Neural cell (in vitro differentiated cells): ENCODE measurements around the gene PACS2. TPM values are rescaled to one million over a fixed set of nuclear protein-coding genes. Genes with fewer than 3 reads are reported as not detected.

ENCODE experiments used
- H2AFZ ChIP-seq: fragments of 200-600, 300-800 bp; sonication (generic), shearing (Covaris generic); 2 replicates; pipeline ENCODE4 v1.6.0; 2014; ENCODE audit warnings: low read depth, mild to moderate bottlenecking, antibody characterized with exemption, low read length, moderate library complexity
- H3F3A ChIP-seq: fragments of 200-600 bp; shearing (Covaris generic); 2 replicates; pipeline ENCODE4 v1.6.1; 2016; ENCODE audit warnings: mild to moderate bottlenecking, moderate library complexity, mixed read lengths, antibody characterized with exemption, low read length; ENCODE audit not compliant: insufficient read depth, poor library complexity, severe bottlenecking
- H3K27ac ChIP-seq: fragments of 200-600, 300-800 bp; sonication (generic), shearing (Covaris generic); 2 replicates; pipeline ENCODE4 v1.5.1; 2014; ENCODE audit warnings: mild to moderate bottlenecking, low read length, moderate library complexity
- H3K27me3 ChIP-seq: fragments of 300-800, 200-600 bp; sonication (generic), shearing (Covaris generic); 2 replicates; pipeline ENCODE4 v1.6.0; 2014; ENCODE audit warnings: mild to moderate bottlenecking, low read depth, low read length, moderate library complexity; ENCODE audit not compliant: insufficient read depth
- H3K36me3 ChIP-seq: fragments of 300-800, 200-600 bp; sonication (generic), shearing (Covaris generic); 2 replicates; pipeline ENCODE4 v1.5.1; 2014; ENCODE audit warnings: mild to moderate bottlenecking, antibody characterized with exemption, low read length, moderate library complexity; ENCODE audit not compliant: insufficient read depth
- H3K4me2 ChIP-seq: fragments of 300-800, 200-600 bp; sonication (generic), shearing (Covaris generic); 2 replicates; pipeline ENCODE4 v1.6.0; 2014; ENCODE audit warnings: mild to moderate bottlenecking, low read length
- H3K4me3 ChIP-seq: fragments of 300-800, 200-600 bp; sonication (generic), shearing (Covaris generic); 2 replicates; pipeline ENCODE4 v1.5.1; 2014; ENCODE audit warnings: mild to moderate bottlenecking, low read length, moderate library complexity
- H3K79me2 ChIP-seq: fragments of 200-600 bp; shearing (Covaris generic); replicated peaks from 2 replicates; pipeline ENCODE4 v1.6.0; 2014; ENCODE audit warnings: mild to moderate bottlenecking, low read length, moderate library complexity; ENCODE audit not compliant: insufficient read depth
- H3K9ac ChIP-seq: fragments of 300-800, 200-600 bp; sonication (generic), shearing (Covaris generic); 2 replicates; pipeline ENCODE4 v1.6.1; 2016; ENCODE audit warnings: mild to moderate bottlenecking, low read length, mixed read lengths
- H3K9me2 ChIP-seq: fragments of 200-600 bp; shearing (Covaris generic); 2 replicates; pipeline ENCODE4 v1.6.1; 2016; ENCODE audit warnings: mild to moderate bottlenecking, low read length, mixed read lengths; ENCODE audit not compliant: insufficient read depth
- H3K9me3 ChIP-seq: fragments of 200-600, 300-800 bp; sonication (generic), shearing (Covaris generic); 2 replicates; pipeline ENCODE4 v1.6.1; 2016; ENCODE audit warnings: mild to moderate bottlenecking, mixed run types, low read length, moderate library complexity, mixed read lengths
- H4K20me1 ChIP-seq: fragments of 200-600 bp; shearing (Covaris generic); 2 replicates; pipeline ENCODE4 v1.6.1; 2016; ENCODE audit warnings: mild to moderate bottlenecking, mixed run types; ENCODE audit not compliant: insufficient read depth
- CTCF ChIP-seq: fragments of 450-650 bp; IDR thresholded peaks from 2 replicates; pipeline ENCODE4 v1.5.1; 2014; ENCODE audit warnings: antibody characterized with exemption, mild to moderate bottlenecking, moderate library complexity; ENCODE audit not compliant: poor library complexity, severe bottlenecking
- EP300 ChIP-seq: fragments of 450-650 bp; conservative IDR thresholded peaks from 2 replicates; pipeline ENCODE4 v1.6.1; 2014; ENCODE audit warnings: antibody characterized with exemption, mild to moderate bottlenecking, moderate library complexity; ENCODE audit not compliant: poor library complexity, severe bottlenecking
- EZH2 ChIP-seq: fragments of 200-600, 300-800 bp; shearing (Covaris generic), sonication (generic); IDR thresholded peaks from 2 replicates; pipeline ENCODE4 v1.6.1; 2014; ENCODE audit warnings: antibody characterized with exemption, low read length, borderline replicate concordance, mild to moderate bottlenecking; ENCODE audit not compliant: insufficient read depth, poor library complexity, severe bottlenecking
- MXI1 ChIP-seq: fragments of 450-650 bp; conservative IDR thresholded peaks from 2 replicates; pipeline ENCODE4 v1.6.1; 2014; ENCODE audit warnings: antibody characterized with exemption, mild to moderate bottlenecking; ENCODE audit not compliant: poor library complexity, severe bottlenecking
- POLR2AphosphoS5 ChIP-seq: IDR thresholded peaks from 2 replicates; pipeline ENCODE4 v1.6.1; 2012
- RAD21 ChIP-seq: fragments of 450-650 bp; conservative IDR thresholded peaks from 2 replicates; pipeline ENCODE4 v1.6.1; 2014; ENCODE audit warnings: antibody characterized with exemption, mild to moderate bottlenecking, moderate library complexity
- SMC3 ChIP-seq: fragments of 450-650 bp; conservative IDR thresholded peaks from 2 replicates; pipeline ENCODE4 v1.6.1; 2014; ENCODE audit warnings: antibody characterized with exemption, mild to moderate bottlenecking, moderate library complexity; ENCODE audit not compliant: poor library complexity
- TAF1 ChIP-seq: IDR thresholded peaks from 2 replicates; pipeline ENCODE4 v1.6.1; 2012; ENCODE audit warnings: low read depth
- polyA plus RNA-seq: library from polyadenylated mRNA; depleted of rRNA; stranded (reverse); fragments of >200 nt; gene quantifications from 2 replicates; pipeline ENCODE4 v1.2.3, GENCODE V29; 2014
- TF ChIP-seq, protein P1 (sequence below): IDR thresholded peaks from 2 replicates; pipeline ENCODE4 v1.6.1; 2012; ENCODE audit warnings: borderline replicate concordance

Gene PACS2
- polyA plus RNA-seq, 1 donor from 2014 or later = 77.7 TPM

DNA sequence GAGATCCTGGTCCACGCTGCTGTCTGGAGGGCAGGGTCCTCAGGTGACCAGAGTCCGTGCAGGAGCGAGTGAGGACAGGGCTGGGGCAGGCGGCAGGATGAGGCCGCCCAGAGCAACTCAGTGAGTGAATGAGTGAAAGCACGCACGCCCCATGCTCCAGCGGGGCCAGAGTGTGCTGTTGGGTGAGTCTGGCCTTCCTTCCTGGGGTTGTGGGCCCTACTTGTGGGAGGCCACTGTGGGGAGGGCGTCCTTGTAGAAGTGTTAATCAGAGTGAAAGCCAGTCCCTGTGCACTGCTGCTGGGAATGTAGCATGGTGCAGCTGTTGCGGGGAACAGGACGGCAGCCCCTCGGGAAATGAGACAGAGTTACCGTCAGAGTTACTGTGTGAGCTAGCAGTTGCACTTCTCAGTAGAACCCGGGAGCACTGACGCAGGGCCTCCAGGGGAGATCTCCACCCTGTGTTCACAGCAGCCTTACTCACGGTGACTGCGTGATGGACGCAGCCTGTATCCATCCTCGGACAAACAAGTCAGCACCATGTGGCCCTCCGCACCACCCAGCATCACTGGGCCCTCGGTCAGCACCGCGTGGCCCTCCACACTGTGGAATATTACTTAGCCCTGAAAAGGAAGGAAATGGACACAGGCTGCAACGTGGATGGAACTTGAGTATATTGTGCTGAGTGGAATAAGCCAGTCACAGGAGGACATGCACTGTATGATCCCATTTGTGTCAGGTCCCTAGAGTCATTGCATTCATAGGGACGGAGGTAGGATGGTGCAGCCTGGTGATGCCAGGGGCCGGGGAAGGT, 22.1 kb downstream of the PACS2 start:
- H3K36me3 ChIP-seq = no peaks in the 10 kb centered on the region
- no peaks in the 10 kb centered on the region for H3F3A ChIP-seq
- no peak overlapping the region for H3K4me2 ChIP-seq
- no peaks in the 10 kb centered on the region for H3K9me2 ChIP-seq
- no peak for TF ChIP-seq POLR2AphosphoS5
- no peak for TF ChIP-seq RAD21
- no peak for TF ChIP-seq SMC3
- no peak for TF ChIP-seq TAF1
- no peak for TF ChIP-seq EZH2
- no peak for TF ChIP-seq CTCF
- no peak for TF ChIP-seq EP300
- TF ChIP-seq, protein P1, sequence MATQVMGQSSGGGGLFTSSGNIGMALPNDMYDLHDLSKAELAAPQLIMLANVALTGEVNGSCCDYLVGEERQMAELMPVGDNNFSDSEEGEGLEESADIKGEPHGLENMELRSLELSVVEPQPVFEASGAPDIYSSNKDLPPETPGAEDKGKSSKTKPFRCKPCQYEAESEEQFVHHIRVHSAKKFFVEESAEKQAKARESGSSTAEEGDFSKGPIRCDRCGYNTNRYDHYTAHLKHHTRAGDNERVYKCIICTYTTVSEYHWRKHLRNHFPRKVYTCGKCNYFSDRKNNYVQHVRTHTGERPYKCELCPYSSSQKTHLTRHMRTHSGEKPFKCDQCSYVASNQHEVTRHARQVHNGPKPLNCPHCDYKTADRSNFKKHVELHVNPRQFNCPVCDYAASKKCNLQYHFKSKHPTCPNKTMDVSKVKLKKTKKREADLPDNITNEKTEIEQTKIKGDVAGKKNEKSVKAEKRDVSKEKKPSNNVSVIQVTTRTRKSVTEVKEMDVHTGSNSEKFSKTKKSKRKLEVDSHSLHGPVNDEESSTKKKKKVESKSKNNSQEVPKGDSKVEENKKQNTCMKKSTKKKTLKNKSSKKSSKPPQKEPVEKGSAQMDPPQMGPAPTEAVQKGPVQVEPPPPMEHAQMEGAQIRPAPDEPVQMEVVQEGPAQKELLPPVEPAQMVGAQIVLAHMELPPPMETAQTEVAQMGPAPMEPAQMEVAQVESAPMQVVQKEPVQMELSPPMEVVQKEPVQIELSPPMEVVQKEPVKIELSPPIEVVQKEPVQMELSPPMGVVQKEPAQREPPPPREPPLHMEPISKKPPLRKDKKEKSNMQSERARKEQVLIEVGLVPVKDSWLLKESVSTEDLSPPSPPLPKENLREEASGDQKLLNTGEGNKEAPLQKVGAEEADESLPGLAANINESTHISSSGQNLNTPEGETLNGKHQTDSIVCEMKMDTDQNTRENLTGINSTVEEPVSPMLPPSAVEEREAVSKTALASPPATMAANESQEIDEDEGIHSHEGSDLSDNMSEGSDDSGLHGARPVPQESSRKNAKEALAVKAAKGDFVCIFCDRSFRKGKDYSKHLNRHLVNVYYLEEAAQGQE = no peak
- no peak for TF ChIP-seq MXI1
- no peak overlapping the region for H2AFZ ChIP-seq
- H3K27ac ChIP-seq = no peak overlapping the region
- H3K9ac ChIP-seq = no peak overlapping the region
- H3K27me3 ChIP-seq = no peaks in the 10 kb centered on the region
- H3K79me2 ChIP-seq = peaks cover 8% of the 10 kb centered on the region
- no peak overlapping the region for H3K4me3 ChIP-seq
- H3K9me3 ChIP-seq = no peaks in the 10 kb centered on the region
- H4K20me1 ChIP-seq = peaks cover 18% of the 10 kb centered on the region

- H3K9ac ChIP-seq = no peak overlapping the region
- H3K9me3 ChIP-seq = no peaks in the 10 kb centered on the region
- H3F3A ChIP-seq = no peaks in the 10 kb centered on the region
- H3K79me2 ChIP-seq = peaks cover under 1% of the 10 kb centered on the region
- peaks cover 18% of the 10 kb centered on the region for H4K20me1 ChIP-seq
- no peak overlapping the region for H2AFZ ChIP-seq
- no peaks in the 10 kb centered on the region for H3K9me2 ChIP-seq
- H3K27ac ChIP-seq = no peak overlapping the region
- no peak overlapping the region for H3K4me3 ChIP-seq
- TF ChIP-seq POLR2AphosphoS5 = no peak
- TF ChIP-seq EP300 = no peak
- TF ChIP-seq EZH2 = no peak
- no peak for TF ChIP-seq SMC3
- TF ChIP-seq CTCF = no peak
- TF ChIP-seq, protein P1 = no peak
- TF ChIP-seq RAD21 = no peak
- no peak for TF ChIP-seq TAF1
- TF ChIP-seq MXI1 = no peak
- no peaks in the 10 kb centered on the region for H3K36me3 ChIP-seq
- no peaks in the 10 kb centered on the region for H3K27me3 ChIP-seq
- no peak overlapping the region for H3K4me2 ChIP-seq
These were observed 22.9 kb downstream of the PACS2 start for GRCh38 chr14:105337433-105337832.
